NCI-H1930 (cell line): ENCODE results near the gene ADGRB3.
"Not testable (repeated sequence)": the region's sequence is repeated elsewhere in the genome, so short reads cannot be mapped to it uniquely, and the experiment has no call there.

Source experiments
- DNase-seq, 2 experiments: peaks; one replicate each; lab custom pipeline; 2025; lab: John Stamatoyannopoulos, UW

ADGRB3 gene

DNA sequence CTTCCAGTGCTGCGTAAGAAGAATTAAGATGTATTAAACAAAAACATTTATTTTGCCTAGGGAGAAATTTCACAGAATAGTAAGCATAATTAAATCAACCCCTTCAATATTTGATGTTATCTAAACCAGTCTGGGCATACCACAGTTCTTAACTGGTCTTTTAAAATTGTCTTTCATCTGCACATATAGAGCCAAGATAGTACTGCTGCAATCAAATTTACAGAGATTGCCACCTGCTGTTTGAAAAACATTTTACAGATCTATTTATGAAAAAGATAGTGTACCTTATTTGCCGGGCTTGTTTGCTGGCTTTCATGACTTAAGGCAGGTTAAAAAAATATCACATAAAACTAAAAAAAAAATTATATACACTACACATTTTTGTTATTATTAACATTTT is 323.2 kb downstream of the ADGRB3 start:
- no peak for DNase-seq

DNA sequence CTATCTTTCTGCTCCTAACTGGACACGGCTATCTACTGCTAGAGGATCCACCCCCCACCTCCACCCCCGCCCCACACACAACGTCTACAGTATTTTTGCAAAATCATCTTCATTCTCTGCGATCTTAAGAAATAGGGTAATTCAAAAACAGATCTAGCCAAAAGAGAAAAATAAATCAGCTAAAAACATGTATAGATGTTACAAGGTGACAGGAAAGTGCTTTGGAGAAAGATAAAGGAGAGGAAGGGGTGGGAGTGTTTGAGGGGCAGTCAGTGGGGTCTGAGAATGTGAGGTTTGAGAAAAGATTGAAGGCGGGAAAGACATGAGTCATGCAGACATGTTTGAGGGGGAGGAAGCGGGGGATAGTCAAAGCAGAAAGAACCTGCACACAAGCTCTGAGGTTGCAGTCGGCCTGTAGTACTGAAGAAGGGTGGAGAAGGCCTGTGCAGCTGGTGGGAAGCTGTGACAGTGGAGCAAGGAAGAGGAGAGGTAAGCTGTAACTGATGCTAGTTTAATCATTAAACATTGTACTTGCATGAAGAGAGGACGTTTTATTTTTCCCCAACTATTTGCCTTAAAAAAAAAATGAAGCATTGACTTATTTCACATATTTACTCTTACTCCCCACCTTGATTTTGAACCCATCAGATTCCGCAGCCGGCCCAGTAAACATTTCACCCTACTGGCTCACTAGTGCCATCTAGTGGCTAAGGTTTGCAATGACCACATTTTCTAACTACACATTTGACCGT is 332.6 kb downstream of the ADGRB3 start:
- DNase-seq = peak in 1 of 2 experiments; percentile 52

DNA sequence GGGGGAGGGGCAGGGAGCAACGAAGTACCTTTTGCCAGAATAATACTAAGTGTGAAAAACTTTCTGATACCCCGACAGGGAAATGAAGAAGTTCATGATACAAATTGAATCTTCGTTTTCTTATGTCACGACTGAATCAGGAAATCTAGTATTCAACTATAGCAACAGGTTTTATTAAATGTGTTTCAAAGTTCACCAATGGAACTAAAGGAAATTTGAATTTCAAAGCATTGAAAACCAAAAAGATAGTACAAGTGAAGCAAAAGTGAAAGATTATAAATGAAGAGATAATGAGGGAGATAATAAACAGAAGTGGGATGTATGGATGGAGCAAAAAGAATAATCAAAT is 333.2 kb downstream of the ADGRB3 start:
- no peak for DNase-seq

DNA sequence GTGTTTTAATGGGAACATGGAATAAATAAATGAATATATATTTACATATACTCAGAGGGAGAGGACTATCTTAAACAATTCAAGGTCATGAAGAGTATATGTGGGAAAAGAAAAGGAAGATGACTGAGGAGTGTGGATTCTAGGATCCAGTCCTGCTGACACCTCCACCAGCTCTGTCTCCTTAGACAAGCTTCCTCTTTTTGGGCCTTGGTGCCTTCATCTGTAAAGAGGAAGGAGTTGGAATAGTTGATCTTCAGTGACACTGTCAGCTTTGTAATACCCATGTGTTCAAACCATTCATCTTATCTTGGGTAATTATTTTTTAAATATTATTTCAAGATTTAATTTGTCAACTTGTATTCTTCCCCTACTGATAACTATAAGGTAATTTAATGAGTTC is 338.0 kb downstream of the ADGRB3 start:
- DNase-seq = no peak

DNA sequence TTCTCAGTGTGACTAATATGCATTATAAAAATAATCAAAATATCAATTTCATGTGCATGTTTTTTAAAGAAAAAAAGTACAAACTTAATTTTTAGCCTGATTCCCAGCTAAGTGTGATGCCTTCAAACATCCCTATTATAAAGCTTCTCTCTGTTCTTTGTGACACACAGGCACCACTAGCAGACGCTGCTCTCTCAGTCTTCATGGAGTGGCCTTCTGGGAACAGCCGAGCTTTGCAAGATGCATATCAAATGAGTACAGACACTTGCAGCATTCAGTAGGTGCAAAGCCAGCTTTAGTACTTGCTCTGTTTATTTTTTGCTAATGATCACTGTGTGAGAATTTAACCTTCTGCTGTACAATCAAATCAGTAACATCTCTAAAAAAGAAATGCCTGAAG is 340.0 kb downstream of the ADGRB3 start:
- DNase-seq = no peak

DNA sequence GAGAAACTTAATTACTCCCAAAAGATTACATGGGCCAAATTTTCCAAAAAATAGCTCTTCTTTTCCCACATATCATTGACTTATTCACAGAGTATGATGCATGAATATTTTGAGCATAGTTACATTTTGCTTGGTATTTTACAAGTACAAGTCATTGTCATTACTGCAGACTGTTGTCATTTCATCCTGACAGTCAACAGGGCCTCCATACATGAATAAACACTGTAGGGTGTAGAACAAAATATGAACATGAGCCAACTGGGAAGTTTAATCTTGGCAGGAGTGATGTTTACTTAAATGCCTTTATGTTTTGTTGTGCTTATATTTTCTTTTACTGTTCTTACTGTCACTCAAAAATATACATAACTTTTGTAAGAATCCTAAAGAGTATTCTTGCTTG is 340.7 kb downstream of the ADGRB3 start:
- DNase-seq = no peak

DNA sequence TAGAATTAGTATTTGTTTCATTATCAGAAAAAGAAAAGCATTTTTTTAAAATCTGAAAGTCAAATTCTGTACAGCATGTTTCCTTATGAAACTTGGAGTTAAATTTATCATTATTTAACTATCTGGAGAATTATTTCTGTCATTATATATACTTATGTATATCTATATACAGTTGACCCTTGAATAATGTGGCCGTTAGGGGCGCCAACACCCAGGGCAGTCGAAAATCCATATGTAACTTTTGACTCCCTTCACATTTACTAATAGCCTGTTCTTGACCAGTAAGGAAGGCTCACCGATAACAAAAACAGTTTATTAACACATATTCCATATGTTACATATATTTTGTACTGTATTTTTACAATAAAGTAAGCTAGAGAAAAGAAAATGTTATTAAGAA is 341.2 kb downstream of the ADGRB3 start:
- no peak for DNase-seq

DNA sequence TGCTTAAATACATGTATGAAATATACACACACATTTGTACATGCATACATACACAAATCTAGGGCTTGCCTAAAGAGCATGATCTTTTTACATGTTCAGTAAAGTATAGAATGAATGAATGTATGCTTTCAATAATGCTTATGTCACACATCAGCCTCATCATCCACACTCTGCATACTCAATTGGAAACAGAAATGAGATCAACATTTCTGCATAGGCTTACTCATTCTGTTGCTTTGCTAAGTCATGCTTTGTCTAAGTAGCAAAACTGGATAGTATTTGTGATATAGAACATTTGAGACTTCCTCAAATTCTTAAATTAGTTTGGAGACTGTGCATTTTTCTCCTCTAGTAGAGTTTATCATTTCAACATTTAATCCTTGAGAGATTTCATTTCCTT is 343.3 kb downstream of the ADGRB3 start:
- no peak for DNase-seq

DNA sequence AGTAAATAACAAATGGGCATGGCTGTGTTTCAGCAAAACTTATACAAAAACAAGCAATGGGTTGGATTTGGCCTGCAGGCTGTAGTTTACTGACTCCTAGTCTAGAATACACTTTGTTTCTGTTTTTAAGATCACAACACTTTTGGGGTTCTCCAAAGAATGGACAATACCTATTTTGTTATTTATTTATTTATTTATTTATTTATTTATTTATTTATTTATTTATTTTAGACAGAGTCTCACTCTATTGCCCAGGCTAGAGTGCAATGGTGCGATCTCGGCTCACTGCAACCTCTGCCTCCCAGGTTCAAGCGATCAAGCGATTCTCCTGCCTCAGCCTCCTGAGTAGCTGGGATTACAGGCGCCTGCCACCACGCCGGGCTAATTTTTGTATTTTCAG is 346.6 kb downstream of the ADGRB3 start:
- not testable (repeated sequence) for DNase-seq

DNA sequence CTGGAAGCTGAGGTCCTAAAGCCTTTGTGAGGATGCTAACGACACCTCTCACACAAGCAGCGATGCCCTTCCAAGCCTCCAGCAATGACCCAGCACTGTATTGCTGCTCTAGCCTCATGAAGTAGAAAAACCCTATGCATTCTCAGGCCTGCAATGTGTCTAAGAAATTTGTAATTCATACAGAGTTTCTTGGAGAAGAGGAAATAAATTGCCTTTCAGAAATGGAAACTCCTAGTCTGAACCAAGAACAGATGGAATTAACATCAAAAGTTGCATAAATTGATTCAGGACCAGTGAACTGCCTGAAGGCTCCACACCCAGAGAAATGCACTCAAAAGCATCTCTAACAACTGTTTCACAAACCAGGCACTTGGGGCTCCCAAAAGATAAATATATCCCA is 353.6 kb downstream of the ADGRB3 start:
- DNase-seq = no peak

DNA sequence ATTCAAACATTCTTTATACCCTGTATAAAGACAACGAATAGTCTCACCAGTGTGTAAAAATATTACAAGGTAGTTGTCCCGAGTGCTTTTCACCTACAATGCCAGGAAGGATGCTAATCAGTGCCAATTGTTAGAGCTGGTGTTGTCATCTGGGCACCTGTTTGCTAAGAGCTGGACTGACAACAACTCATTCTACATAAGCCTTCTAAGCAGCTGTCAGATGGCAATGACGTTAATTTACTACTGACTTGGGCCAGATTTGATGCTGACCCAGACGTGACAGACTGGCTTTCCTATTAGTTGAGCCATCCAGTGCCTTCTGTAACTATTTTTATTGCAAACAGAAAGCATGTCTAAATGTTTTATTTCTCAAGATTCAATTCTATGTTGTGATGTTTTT is 355.2 kb downstream of the ADGRB3 start:
- no peak for DNase-seq

DNA sequence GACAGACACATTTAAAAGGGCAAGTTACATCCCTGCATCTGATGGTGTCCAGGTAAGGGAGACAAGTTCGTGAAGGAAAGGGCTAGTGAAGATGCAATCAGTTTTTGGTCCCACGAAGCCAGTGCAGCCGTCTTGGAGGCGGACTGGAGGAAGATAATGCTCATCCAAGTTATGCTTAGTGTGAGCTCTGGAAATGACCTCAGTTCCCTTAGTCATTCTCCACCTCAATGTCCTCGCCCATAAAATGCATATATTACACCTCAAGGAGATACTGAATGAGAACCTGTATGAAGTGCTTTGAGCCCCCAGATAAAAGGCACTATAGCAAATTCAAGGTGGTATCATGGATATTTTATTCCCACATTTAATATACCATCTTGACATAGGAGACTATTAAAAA is 358.8 kb downstream of the ADGRB3 start:
- no peak for DNase-seq

DNA sequence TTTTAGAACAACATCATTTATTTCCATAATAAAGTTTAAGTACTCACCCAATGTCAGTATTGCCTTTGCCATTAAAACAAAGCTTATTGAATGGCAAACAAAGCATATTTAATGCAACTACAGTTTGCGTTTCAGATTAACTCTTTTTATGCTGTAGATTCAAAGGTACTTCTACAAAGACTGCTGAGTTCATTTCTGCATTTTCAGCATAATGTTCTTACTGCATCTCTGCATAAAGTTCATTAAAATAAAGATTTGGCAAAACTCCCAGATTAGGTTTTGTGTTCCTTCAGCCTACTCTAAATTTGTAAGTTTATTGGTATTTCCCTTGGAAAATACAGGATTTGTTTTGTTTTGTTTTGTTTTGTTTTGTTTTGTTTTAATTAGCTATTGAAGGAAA is 359.4 kb downstream of the ADGRB3 start:
- DNase-seq = no peak

DNA sequence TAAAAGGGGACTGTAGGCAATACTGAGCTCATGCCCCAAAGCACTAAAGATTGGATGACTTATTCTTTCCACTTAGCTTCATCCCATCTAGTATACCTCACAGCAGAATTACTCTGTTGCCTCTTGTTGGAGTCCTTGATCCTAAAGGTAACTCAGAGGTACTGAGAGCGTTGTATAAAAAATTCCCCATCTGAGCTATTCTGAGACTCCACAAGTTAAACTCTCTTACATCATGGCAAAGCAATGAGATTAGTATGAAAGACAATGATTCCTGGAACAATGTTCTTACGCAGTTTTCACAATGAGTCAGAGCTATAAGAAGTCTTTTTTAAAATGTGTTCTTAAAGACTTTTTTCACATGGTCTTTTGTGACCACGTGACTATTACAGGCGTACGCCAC is 370.1 kb downstream of the ADGRB3 start:
- no peak for DNase-seq

DNA sequence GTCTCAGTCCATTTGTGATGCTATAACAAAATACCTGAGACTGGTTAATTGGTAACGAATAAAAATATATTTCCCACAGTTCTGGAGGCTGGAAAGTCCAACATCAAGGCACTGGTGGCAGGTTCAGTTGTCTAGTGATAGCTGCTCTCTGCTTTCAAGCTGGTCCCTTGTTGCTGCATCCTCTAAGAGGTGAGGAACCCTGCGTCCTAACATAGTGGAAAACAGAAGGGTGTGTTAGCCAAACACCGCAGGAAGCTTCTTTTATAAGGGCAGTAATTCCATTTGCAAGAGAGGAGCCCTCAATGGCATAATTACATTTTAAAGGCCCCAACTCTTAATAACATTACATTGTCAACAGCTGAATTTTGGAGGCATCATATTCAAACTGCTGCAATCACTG is 372.7 kb downstream of the ADGRB3 start:
- DNase-seq = no peak

DNA sequence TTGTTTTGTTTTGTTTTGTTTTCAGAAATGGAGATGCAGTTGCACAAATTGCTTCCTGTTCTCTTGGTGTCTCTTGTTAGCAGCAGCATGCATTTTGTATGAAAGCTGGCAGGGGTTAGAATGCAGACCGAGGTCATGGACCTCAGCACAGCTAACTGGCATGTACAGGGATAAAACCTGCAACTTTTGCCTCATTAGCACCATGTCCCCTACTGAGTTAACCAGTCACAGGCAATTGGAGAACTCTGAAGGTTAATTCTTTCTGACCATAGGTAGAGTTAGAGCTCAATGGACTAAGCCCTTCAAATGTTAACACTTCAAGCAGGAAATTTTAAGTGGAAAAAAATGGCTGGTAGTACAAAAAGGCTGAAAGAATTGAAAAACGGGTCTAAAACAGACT is 377.1 kb downstream of the ADGRB3 start:
- DNase-seq = no peak

DNA sequence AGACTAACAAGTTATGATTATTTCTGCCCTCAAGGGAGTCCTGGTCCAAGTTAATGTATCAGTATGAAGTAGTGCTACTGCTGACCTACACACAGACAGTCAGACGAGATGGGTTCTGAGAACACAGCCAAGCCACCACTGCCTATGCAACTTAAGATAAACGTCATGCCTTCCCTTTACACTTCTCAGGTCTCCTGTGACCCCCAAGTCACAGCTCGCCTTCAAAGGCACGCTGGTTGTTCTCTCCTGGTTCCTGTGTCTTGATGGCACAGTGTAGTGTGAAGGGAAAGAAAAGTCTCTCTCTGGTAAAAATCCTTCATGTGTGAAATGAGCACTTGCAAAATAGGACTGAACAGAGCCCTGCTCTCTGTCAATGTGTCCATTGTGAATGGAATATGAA is 377.8 kb downstream of the ADGRB3 start:
- DNase-seq = no peak

DNA sequence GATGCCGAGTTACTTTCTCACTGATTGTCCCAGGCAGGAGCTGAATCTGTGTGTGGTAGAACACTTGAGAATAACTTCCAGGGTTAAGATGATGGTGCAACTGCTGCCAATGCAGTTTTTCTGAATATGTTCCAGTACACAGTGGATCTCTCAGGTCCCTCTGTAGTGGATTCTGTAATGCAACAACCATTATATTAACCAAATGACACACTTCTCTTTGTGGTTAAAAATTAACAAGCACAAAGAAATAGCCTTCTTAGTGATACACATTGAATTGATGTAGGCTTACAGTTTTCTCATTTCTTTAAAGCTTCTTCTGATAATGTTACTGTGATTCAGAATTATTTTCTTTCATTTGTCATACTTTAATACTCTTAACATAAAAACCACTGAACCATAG is 383.8 kb downstream of the ADGRB3 start:
- DNase-seq = no peak

DNA sequence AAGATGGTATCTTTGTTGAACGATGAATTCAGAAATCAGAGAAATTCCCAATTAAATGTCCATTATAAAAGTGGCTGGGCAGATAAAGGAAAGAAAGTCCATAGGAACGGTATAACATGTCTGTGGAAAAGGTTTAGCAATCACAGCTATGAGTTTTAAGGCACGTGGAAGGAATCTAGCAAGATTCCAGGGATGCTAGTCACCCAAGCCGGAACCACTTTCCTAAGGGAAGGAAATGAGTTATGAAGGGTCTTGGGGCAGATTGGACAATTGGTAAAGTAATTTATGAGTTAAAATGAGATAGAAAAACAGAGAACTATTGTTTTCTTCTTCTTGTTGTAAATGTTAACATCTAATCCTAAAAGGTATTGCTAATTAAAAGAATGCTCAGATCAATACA is 384.8 kb downstream of the ADGRB3 start:
- no peak for DNase-seq

DNA sequence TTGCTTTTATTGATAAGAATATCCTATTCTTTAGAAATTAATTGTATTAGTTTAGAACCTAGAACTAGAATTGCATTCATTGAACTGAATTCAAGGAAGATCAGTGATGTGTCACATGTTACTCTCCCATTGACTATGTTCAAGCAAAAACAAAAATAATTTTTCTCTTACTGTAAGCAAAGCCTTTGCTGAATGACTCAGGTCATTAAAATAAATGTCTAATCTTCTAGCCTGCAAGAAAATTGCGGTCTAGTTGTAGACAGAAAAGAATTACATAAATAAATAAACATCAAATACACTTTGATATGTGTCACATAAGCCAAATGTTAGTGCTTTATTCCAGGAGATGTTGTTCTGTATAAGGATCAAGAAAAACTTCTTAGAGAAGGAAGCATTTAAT is 387.9 kb downstream of the ADGRB3 start:
- no peak for DNase-seq

DNA sequence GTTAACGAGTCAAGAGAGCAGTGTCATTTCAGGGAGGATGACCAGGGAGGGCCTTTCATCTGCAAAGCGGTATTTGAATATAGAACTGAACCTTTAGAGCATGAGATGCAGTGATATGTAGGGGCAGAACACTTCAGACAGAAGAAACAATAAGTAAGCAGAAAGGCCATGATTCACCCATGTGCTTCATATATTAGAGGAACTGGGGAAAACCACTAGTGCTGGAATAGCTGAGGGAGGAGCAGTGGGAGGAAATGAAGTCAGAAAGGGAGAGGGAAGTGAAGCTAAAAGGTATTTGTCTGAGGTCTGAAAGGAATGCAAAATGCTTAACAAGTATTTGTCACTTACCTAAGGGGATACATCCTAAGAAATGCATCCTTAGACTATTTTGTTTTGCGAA is 391.2 kb downstream of the ADGRB3 start:
- no peak for DNase-seq

DNA sequence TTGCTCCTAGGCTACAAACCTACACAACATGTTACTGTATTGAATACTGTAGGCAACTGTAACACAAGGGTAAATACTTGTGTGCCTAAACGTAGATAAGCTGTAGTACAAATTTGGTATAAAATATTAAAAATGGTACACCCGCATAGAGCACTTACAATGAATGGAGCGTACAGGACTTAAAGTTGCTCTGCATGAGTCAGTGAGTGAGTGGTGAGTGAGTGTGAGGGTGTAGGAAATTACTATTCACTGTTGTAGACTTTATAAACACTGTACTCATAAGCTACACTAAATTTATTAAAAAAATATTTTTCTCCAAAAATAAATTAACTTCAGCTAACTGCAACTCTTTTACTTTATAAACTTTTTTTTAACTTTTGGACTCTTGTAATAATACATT is 391.6 kb downstream of the ADGRB3 start:
- DNase-seq = no peak

DNA sequence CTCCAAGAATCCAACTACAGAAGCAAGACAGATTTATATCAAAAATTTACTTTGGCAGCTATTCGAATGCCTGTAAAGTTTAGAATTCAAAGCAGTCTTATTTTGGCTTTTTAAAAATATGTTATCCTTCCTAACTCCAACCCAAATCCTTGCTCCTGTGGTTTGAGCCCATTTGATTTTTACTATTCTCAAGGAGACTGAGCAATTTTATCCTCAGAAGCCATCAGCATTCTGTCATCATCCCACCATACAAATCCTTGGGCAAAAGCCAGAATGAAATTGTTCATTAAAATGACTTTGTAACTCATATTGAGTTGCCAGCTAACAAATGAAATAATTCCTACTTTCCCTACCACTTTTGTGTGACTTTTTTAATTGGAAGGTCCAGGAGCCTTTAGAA is 392.8 kb downstream of the ADGRB3 start:
- no peak for DNase-seq

DNA sequence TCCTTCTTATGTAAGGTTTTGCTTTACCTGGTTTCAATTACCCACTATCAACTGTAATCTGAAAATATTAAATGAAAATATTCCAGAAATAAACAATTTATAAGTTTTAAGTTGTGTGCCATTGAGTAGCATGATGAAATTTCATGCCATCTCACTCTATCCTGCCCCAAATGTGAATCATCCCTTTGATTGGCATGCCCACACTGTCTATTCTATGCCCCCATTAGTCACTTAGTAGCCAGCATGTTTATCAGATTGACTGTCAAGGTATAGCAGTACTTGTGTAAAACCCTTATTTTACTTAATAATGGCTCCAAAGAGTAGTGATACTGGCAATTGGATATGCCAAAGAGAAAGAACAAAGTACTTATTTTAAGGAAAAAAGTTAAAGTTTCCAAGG is 403.8 kb downstream of the ADGRB3 start:
- no peak for DNase-seq

DNA sequence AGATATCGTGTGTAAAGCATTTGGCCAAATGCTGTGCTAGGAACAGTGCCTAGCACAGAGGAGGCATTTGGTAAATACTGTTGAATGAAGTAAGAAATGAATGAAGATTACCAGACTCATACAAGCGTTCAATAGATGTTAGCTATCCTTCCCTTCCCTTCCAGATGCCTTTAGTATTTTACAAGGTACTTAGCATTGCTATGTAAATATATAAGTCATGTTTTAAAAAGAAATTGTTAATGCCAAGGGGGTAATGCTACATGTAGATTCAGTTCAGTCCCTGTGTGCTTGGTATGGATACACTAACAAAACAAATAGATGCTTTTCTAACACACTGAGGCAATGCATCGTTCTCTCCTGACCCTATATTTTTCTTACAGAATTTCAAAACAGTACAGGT is 407.2 kb downstream of the ADGRB3 start:
- no peak for DNase-seq
